Dermis microvascular lymphatic vessel endothelial cell (primary cell): Measurements from ENCODE around the gene GHRHR. TPM values are rescaled to one million over a fixed set of nuclear protein-coding genes. Genes with fewer than 3 reads are reported as not detected.
A peak's percentile ranks its signal among the peaks of the same experiment; 100 is the strongest.

ENCODE experiments used
- DNase-seq, 2 donors: peaks; one replicate each; pipeline versions ENCODE4 v3.0.0 to v3.0.0-alpha.2; 2010; ENCODE audit warnings: low read depth in 2 of 2
- total RNA-seq: library from RNA; depleted of rRNA; stranded (reverse); fragments of >200 nt; gene quantifications from 2 replicates; pipeline ENCODE4 v1.2.1, GENCODE V29; 2014

Gene GHRHR
- total RNA-seq, 1 donor from 2014 or later, result not detected

- DNase-seq, result peak in 1 of 2 donors; percentile 40
These were observed 20.8 kb downstream of the GHRHR start for GRCh38 chr7:30984359-30985107.

GRCh38 chr7:30985756-30986155 lies 22.0 kb downstream of the GHRHR start:
- peak; percentile 16 to 55 for DNase-seq

GRCh38 chr7:30986331-30986730 lies 22.6 kb downstream of the GHRHR start:
- no peak for DNase-seq

- DNase-seq, result no peak
These were observed 23.0 kb downstream of the GHRHR start for GRCh38 chr7:30986738-30987137.

GRCh38 chr7:30987178-30987577 lies 23.4 kb downstream of the GHRHR start:
- DNase-seq, result no peak

GRCh38 chr7:30987936-30988335 lies 24.2 kb downstream of the GHRHR start:
- DNase-seq, result no peak

- DNase-seq, result no peak
These were observed 24.7 kb downstream of the GHRHR start for GRCh38 chr7:30988351-30989005.

- DNase-seq, result no peak
These were observed 25.5 kb downstream of the GHRHR start for GRCh38 chr7:30989008-30989823.

- DNase-seq, result no peak
These were observed 26.3 kb downstream of the GHRHR start for GRCh38 chr7:30989824-30990672.

GRCh38 chr7:30990673-30991170 lies 27.0 kb downstream of the GHRHR start:
- no peak for DNase-seq

- no peak for DNase-seq
These were observed 28.7 kb downstream of the GHRHR start for GRCh38 chr7:30992414-30992813.

- DNase-seq, result no peak
These were observed 30.7 kb downstream of the GHRHR start for GRCh38 chr7:30994206-30995100.

- DNase-seq, result no peak
These were observed 31.8 kb downstream of the GHRHR start for GRCh38 chr7:30995536-30995935.

- no peak for DNase-seq
These were observed 32.5 kb downstream of the GHRHR start for GRCh38 chr7:30996256-30996655.

- DNase-seq, result no peak
These were observed 33.1 kb downstream of the GHRHR start for GRCh38 chr7:30996883-30997282.

- DNase-seq, result no peak
These were observed 33.6 kb downstream of the GHRHR start for GRCh38 chr7:30997316-30997715.

GRCh38 chr7:30998180-30998579 lies 34.4 kb downstream of the GHRHR start:
- no peak for DNase-seq

- no peak for DNase-seq
These were observed 36.5 kb downstream of the GHRHR start for GRCh38 chr7:31000161-31000693.

- DNase-seq, result no peak
These were observed 37.0 kb downstream of the GHRHR start for GRCh38 chr7:31000779-31001178.

- DNase-seq, result no peak
These were observed 38.5 kb downstream of the GHRHR start for GRCh38 chr7:31002256-31002655.
